SU-DHL-6 (cell line): ENCODE results near the gene TMEM87B.

ENCODE experiments used
- CTCF ChIP-seq: fragments of 200-600 bp; sonication (generic); IDR thresholded peaks from one replicate; pipeline ENCODE4 v1.5.1; 2017; ENCODE audit warnings: antibody characterized with exemption, mild to moderate bottlenecking, low read length, moderate library complexity; ENCODE audit not compliant: insufficient read depth, poor library complexity, severe bottlenecking
- EZH2phosphoT487 ChIP-seq: fragments of 200-600 bp; sonication (generic), shearing (Covaris generic); conservative IDR thresholded peaks from 2 replicates; pipeline ENCODE4 v1.6.1; 2018; ENCODE audit warnings: mild to moderate bottlenecking, antibody characterized with exemption, low read length, moderate library complexity, mixed read lengths

- TF ChIP-seq CTCF = no peak
- no peak for TF ChIP-seq EZH2phosphoT487
Observed at GRCh38 chr2:112093216-112093615, 38.1 kb downstream of the TMEM87B start.
